GM19438 (cell line): Measurements from ENCODE around the gene TCF19.

Source experiments
- ATAC-seq: cut with Tn5 transposase; IDR thresholded peaks from one replicate; pipeline ENCODE4 v1.9.1; 2021; ENCODE audit warnings: low read depth; ENCODE audit not compliant: unreplicated experiment

TCF19 gene

GRCh38 chr6:31158140-31158862 lies at the start of gene TCF19:
TSS of gene TCF19 (plus strand) at chr6:31158589. CDS start at chr6:31159470, 881 bp downstream.
- peak; percentile 82 for ATAC-seq

- no peak for ATAC-seq
Measured at GRCh38 chr6:31110825-31111582, 47.4 kb upstream of the TCF19 start.

GRCh38 chr6:31111712-31112111 lies 46.7 kb upstream of the TCF19 start:
- no peak for ATAC-seq

GRCh38 chr6:31112478-31112877 lies 45.9 kb upstream of the TCF19 start, which contains the start of gene C6orf15:
TSS of gene C6orf15 (minus strand) at chr6:31112575. CDS start at chr6:31112555, 20 bp downstream.
- ATAC-seq: no peak

- no peak for ATAC-seq
Measured at GRCh38 chr6:31113861-31114540, 44.4 kb upstream of the TCF19 start.

GRCh38 chr6:31114541-31114878 lies 43.9 kb upstream of the TCF19 start, which contains the start of gene PSORS1C1:
TSS of gene PSORS1C1 (plus strand) at chr6:31114800. CDS start at chr6:31129633, 14,833 bp downstream.
- ATAC-seq: no peak

- ATAC-seq: no peak
Measured at GRCh38 chr6:31114970-31115849, 43.2 kb upstream of the TCF19 start.

- ATAC-seq: no peak
Measured at GRCh38 chr6:31115941-31116560, 42.3 kb upstream of the TCF19 start.

- no peak for ATAC-seq
Measured at GRCh38 chr6:31116661-31117385, 41.6 kb upstream of the TCF19 start.

GRCh38 chr6:31118178-31118577 lies 40.2 kb upstream of the TCF19 start:
- no peak for ATAC-seq

GRCh38 chr6:31120151-31120915 lies 38.1 kb upstream of the TCF19 start, which contains the start of gene CDSN:
TSS of gene CDSN (minus strand) at chr6:31120446. CDS start at chr6:31120419, 27 bp downstream.
- ATAC-seq: no peak

GRCh38 chr6:31121131-31121790 lies 37.1 kb upstream of the TCF19 start:
- ATAC-seq: no peak

GRCh38 chr6:31122791-31123706 lies 35.3 kb upstream of the TCF19 start:
- no peak for ATAC-seq

- ATAC-seq: no peak
Measured at GRCh38 chr6:31125162-31125561, 33.2 kb upstream of the TCF19 start.

- ATAC-seq: no peak
Measured at GRCh38 chr6:31125586-31126363, 32.6 kb upstream of the TCF19 start.
